Raji (cell line): ENCODE measurements around the gene FGD3.

Experiments used
- POLR2A ChIP-seq: IDR thresholded peaks from 2 replicates; pipeline ENCODE4 v1.6.1; 2011; ENCODE audit warnings: low read depth, low read length, control low read depth; ENCODE audit not compliant: insufficient read depth

Gene FGD3

GRCh38 chr9:93040409-93040808 lies 93.1 kb downstream of the FGD3 start:
- no peak for TF ChIP-seq POLR2A

GRCh38 chr9:93041108-93041802 lies 93.9 kb downstream of the FGD3 start:
- no peak for TF ChIP-seq POLR2A

- no peak for TF ChIP-seq POLR2A
Measured at GRCh38 chr9:93043122-93043521, 95.8 kb downstream of the FGD3 start.

GRCh38 chr9:93045521-93045920 lies 98.2 kb downstream of the FGD3 start:
- TF ChIP-seq POLR2A, result no peak

GRCh38 chr9:93048566-93049448 lies 101.5 kb downstream of the FGD3 start:
- TF ChIP-seq POLR2A, result no peak

GRCh38 chr9:93049491-93049890 lies 102.2 kb downstream of the FGD3 start:
- TF ChIP-seq POLR2A, result no peak

- TF ChIP-seq POLR2A, result no peak
Measured at GRCh38 chr9:93050231-93050630, 102.9 kb downstream of the FGD3 start.

- TF ChIP-seq POLR2A, result no peak
Measured at GRCh38 chr9:93051680-93052089, 104.4 kb downstream of the FGD3 start.

GRCh38 chr9:93052791-93053540 lies 105.6 kb downstream of the FGD3 start:
- no peak for TF ChIP-seq POLR2A

GRCh38 chr9:93053781-93054331 lies 106.5 kb downstream of the FGD3 start:
- TF ChIP-seq POLR2A, result no peak

GRCh38 chr9:93054758-93055704 lies 107.7 kb downstream of the FGD3 start:
- TF ChIP-seq POLR2A, result no peak

- TF ChIP-seq POLR2A, result no peak
Measured at GRCh38 chr9:93057042-93057702, 109.8 kb downstream of the FGD3 start.

GRCh38 chr9:93057703-93058354 lies 110.5 kb downstream of the FGD3 start:
- TF ChIP-seq POLR2A, result no peak
